H4 (cell line): ENCODE results near the gene CD99. TPM values are rescaled to one million over a fixed set of nuclear protein-coding genes. Genes with fewer than 3 reads are reported as not detected.

Source experiments
- DNase-seq: peaks from one replicate; pipeline ENCODE4 v3.0.0-alpha.2; 2015; ENCODE audit warnings: low spot score
- total RNA-seq: library from RNA; depleted of rRNA; stranded (reverse); fragments of >200 nt; shearing (Covaris generic); gene quantifications from 2 replicates; pipeline ENCODE4 v1.2.3, GENCODE V29; 2014; rRNA removed

Gene CD99, protein sequence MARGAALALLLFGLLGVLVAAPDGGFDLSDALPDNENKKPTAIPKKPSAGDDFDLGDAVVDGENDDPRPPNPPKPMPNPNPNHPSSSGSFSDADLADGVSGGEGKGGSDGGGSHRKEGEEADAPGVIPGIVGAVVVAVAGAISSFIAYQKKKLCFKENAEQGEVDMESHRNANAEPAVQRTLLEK
- total RNA-seq: 289 and 391 TPM in 2 replicates

DNA sequence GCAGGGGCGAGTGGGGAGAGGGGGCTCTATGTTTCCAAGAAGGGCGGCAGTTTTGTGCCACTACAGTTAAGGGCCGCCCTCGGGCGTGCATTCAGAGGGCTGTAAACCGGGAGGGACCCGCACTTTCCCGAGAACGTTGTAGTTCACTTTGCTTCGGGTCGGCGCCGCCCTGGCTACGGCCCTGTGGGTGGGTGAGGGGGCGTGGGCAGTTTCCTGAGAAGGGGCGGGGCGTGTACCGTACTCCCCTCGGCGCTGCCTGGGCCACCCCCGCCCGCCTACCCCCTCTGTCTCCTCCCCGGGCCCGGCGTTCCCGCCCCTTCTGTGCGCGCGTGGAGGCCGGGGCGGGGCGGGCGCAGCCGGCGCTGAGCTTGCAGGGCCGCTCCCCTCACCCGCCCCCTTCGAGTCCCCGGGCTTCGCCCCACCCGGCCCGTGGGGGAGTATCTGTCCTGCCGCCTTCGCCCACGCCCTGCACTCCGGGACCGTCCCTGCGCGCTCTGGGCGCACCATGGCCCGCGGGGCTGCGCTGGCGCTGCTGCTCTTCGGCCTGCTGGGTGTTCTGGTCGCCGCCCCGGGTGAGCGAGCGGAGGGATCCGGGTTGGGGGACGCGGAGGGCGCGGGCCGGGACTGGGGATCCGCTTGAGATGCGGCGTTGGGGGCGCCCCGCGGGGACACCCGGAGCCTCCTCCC, at the start of gene CD99:
Gene CD99 (plus strand): TSS at position 440 of the 687 bp plus-strand sequence. CDS start 66 bp downstream, at position 506.
- DNase-seq: peak; percentile 74

DNA sequence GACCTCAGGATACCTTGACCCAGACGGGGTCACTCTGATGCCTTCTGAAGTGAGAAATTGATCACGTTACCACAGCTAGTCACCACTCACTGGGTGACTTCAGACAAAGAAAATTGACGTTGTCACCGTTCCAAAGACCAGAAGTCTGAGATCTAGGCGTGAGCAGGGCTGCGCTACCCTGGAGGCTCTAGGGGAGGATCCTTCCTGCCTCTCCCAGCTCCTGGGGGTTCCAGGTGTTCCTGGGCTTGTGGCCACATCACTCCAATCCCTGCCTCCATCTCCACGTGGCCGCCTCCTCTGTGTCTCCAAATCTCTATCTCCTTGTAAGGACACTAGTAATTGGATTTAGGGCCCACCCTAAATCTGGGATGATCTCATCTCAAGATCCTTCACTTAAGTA, 48.9 kb upstream of the CD99 start:
- no peak for DNase-seq

DNA sequence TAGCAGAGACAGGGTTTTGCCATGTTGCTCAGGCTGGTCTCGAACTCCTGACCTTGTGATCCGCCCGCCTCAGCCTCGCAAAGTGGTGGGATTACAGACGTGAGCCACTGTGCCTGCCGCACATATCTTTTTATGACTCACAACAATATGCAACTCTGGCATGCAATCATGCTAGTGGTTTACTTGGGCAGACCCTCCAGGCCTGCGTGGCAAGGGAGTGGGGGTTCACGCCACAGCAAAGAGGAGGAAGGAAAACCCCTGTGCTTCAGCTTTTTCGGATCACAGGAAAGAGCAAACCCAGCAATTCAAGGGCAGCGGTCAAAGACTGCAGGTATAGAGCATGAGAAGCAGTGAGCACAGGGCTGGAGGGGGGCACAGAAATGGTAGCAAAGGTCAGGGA, 48.3 kb upstream of the CD99 start:
- no peak for DNase-seq

DNA sequence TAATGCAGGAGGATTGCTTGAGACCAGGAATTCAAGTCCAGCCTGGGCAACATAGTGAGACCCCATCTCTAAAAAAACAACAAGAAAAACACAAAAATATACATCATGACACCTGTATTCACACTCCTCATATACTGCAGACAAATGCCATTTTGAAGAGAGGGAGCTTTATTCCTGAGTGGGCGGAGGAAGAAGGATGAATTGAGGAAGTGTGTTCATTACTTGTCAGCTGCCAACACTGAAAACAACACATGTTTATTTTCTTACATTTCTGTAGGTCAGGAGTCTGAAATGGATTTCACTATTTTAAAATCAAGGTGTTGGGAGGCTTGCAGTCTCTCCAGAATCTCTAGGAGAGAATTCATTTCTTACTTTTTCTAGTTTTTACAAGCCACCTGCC, 47.2 kb upstream of the CD99 start:
- DNase-seq: no peak

DNA sequence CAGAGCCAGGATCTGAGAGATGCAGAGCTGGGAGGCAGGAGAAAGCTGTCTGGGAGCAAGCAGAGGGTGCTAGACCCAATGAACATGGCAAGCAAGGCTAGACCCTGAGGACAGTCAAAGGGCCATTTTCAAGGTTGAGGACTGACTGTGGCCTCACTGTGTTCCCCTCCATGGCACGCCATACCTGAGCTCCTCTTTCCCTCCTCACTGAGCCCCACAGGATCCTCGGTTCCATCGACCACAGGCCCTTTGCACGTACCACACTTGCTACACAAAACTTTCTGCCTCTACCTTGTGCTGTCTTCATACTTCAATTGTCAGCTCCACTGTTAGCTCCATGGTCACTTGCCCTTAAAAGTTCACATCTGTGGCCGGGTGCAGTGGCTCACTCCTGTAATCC, 45.5 kb upstream of the CD99 start:
- no peak for DNase-seq

DNA sequence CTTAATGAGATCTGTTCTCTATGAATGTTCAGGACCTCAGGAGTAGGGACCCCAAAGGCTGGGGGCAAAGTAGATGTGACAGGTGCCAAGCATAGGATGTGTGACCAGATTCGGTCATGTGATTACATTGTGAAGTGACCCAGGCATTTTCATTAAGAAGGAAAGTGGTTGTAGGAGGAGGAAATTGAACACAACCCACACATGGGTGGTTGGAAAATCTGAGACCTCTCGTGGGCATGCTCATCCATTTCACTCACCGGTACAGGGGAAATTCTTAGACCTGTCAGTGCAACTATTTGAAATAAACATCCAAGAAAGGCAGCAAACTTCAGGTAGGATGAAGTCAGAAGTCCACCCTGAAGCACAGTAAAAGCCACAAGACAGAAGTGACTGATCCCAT, 43.5 kb upstream of the CD99 start:
- no peak for DNase-seq

DNA sequence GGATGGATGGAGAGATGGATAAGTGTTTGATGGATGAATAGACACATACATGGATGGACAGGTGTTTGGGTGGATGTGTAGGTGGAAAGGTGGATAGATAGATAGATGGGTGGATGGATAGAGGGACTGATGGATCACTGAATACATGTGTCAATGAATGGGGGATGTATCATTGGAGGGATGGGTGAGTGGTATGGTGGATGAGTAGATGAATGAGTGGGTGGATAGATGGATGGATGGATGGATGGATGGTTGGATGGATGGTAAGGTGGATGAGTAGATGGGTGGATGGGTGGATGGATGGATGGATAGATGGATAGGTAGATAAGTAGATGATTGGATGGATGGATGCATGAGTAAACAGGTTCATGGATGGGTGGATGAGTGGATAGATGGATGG, 41.1 kb upstream of the CD99 start:
- DNase-seq: no peak

DNA sequence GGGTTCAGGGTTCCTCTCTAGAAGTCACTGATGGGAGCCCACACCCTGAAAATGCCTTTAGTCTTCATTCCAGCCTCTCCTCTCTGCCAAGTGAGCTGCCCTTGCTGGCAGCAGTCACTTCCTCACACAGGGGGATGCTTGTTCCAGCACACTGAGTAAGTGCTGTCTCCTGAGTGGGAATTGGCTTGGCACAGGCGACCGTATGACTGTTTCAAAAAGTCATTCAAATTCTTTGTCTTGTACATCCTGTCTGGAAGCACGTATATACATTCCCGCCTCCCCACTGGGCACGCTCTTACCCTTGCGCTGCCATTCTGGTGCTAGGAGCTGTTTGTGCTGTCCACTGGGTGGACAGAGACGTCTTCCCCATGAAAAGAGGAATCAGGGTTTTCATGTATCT, 40.2 kb upstream of the CD99 start:
- no peak for DNase-seq

DNA sequence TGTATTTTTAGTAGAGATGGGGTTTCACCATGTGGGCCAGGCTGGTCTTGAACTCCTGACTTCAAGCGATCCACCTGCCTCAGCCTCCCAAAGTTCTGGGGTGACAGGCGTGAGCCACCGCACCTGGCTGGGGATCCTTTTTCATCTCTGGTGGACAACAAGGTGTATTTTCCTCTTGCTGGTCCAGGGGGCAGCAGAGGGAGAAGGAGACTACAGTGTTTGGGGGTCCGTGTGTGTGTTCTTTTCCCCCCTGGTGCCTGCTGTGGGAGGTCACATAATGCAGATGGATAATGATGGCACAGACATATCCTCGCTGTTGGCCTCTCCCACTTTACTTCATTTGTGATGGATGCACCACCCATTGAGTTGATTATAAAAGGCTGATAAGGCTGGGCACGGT, 39.0 kb upstream of the CD99 start:
- no peak for DNase-seq

DNA sequence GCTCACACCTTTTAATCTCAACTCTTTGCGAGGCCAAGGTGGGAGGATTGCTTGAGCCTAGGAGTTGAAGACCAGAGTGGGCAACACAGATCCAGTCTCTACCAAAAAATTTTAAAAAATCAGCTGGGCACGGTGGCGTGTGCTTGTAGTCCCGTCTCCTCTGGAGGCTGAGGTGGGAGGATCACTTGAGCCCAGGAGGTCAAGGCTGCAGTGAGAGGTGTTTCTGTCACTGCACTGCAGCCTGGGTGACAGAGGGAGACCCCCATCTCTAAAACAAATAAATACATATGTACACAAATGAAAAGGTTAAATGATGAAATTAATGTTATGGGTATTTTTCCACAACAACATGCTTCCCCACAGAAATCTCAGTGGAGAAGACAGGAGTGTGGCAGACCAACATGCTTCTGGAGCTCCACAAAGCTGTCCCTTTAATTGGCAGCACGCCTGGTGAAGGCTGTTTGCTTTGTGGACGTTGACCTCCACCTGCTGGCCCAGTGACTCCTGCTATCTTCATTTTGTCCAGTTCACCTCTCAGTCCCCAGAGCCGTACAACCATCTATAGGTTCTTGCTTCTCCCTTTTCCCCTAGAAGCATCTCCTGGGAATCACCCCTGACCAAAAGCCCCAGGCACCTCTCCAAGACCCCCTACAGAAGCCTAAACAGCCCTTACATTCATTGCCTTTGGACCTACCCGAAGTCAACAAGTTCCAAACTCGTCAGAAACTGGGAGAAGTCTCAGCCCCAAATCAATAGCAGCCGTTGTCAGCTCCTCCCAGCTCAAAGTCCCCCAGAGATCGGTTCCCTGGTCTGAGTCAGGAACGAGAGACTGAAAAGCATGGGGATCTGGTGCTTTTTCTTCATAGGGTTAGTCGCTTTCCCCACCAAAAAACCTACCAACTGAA, 36.4 kb upstream of the CD99 start:
- DNase-seq: no peak

DNA sequence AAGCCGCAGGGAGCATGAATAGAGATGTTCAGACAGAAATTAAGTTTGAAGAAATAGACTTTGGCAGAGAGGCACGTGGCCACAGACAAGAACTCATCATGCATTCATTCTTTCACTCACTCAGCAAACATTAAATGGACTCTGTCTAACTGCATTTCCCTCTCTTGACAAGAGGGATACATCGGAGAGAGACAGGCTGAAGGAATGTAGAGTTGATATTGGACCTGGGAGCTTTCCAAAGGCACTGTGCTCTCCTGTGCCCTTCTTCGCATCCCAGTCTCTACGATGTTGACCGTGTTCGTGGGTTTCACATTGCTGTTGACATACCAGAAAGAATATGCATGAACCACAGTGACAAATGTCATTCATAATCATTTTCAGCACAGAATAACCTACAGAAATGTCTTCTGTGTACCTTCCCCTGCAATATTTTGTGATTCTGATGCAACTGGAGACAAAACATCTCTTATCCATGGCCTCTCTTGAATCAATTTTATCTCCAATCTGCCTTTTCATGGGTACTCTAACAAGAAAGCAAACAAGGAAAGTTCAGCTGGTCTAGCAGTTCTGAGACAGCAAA, 34.7 kb upstream of the CD99 start:
- DNase-seq: no peak

DNA sequence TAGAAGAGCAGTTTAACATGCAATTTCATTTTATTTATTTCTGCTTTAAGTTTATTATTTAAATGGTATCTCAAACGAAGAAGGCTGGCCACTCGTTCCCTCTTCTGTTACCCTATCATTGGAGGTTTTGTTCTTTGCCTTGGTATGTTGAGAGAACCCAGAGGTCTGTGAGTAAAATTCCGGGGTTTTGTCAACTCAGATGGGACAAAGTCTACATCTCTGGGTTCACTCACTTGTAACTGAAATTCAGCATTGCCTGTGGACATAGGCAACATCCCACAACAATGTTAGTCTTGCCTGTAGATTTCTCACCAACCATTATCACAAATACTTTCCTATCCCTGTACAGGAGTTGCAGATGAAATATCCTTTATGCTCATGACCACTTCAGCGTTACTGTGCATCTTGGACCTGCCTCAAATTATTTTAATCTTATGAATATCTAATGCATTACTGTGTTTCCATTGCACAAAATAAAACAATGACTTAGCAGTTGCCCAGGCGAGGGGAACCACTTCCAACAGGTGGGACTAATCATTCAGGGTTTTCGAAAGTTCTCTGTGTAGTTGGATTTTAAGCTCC, 33.5 kb upstream of the CD99 start:
- no peak for DNase-seq

DNA sequence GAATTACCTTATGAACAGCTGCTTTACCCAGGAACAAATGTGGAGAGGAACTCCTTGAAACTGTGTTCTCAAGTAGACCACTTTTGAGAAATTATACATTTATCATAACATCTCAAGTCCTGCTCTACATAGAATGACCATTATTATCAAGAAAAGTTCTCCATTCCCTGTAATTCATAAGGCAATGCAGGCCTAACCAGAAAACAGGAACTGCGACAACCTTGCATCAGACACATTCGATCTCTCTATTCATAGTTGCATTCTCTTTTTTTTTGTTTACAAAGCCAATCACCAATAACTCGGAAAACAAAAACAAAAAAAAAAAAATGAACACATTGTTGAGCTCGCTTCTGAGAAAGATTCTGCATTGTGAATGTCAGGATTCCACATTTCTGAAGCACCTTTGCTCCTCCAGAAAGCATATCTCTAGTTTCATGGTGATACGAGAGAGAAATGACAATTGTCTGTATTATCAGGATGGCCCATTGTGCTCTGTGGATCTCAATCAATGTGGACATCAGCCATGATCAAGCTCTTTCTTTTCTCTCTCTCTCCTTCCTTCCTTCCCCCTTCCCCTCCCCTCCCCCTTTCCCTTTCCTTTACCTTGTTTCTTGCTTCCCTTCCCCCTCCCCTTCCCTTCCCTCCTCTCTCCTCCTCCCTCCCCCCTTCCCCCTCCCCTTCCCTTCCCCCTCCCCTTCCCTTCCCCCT, 32.4 kb upstream of the CD99 start:
- no peak for DNase-seq

DNA sequence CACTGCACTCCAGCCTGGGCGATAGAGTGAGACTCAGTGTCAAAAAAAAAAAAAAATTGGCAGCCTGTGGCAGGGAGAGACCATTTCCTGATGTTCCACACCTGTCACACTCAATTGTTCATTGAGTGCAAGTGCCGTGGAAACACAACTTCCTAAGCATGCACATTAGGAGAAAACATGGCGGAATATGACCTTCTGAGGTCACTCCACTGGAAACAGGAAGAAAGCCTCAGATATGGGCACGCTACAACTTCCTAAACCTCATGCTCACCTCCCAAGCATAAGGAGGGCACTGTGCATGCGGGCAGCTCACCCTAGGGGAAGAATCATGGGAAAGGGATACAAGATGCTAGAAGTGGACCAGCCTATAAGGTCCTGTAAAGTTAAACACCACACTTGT, 28.5 kb upstream of the CD99 start:
- no peak for DNase-seq

DNA sequence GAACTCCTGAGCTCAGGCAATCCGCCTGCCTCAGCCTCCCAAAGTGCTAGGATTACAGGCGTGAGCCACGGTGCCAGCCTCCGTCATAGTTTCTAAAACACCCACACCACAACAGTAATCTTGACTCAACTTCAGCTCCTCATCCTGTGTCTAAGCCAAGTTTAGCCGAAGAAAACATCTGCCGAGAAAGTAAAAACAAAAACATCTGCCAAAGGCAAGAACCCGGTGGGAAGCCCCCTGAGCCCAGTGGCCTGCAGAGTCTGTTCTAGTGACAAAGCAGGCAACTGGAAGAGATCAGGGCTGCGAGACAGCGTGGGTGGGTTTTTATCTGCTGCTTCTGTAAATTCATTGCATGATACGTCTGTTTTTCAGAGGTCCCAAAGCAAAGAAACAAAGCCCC, 26.6 kb upstream of the CD99 start:
- DNase-seq: no peak

DNA sequence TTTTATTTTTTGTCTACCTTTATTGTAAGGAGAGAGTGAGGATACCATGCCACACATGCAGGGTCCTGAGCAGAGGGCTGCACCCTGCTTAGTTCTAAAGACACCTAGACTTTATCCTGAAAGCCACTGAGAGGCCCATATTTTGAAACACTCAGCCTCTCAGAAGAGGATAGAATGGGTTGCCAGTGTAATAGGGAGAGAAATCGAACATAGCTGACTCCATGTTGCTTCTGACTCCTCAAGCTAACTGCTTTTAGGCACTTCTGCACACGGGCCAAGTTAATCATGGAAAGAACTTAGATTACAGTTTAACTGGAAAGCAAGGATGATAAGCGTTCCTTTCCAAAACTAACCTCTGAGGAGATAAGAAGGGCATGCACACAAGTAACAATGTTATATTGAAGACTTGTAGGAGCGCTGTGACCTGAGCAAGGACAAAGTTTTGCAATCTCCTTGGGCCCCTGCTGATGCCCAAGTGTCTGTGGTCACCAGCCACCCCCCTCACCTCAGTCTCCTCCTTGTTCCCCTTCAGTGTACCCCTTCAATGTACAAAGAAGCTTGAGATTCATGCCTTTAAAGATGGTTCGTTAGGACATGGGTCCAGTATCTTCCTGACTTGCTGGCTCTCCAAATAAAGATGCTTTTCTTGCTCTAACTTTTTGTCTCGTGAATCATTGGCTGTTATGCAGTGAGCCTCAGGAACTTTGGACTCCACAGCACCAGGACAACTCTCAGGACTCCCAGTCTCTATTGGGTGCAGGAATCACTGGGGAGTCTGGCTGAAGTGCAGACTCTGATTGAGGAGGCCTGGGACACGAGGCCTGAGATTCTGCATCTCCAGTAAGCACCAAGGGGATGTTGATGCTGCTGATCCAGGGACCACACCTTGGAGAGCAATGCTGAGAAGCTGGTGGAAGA, 25.4 kb upstream of the CD99 start:
- DNase-seq: no peak

DNA sequence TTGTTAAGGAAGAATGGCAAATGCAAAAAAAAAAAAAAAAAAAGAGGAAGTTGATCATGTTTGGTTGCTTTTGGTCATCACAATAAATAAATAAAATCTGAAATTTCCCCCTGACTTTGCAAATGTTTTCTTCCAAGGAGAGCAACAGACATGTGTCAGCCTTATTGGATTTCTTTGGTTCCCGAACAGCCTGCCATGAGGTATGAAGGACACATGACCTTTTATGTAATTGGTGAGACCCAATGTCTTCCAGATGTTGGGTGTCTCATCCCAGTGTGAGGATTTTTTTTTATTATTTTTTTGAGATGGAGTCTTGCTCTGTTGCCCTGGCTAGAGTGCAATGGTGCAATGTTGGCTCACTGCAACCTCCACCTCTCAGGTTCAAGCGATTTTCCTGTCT, 24.6 kb upstream of the CD99 start:
- DNase-seq: no peak

DNA sequence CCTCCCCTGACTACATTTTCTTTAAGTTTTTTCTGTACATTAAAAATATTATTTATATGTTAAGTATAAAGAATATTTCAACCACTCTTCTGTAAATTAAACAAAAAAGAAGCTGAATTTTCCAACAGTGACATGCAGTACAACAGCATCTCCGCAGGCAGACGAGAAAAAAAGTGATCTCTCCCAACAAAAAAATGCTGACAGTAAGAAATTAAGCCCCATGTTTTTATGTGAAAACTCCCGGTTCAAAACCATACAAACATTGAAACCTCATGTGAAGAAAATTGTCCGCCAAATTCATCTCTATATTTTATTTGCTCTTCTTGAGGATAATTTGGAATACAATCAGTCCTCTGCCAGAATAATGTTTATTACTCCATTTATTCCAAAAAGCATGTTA, 20.1 kb upstream of the CD99 start:
- DNase-seq: no peak

DNA sequence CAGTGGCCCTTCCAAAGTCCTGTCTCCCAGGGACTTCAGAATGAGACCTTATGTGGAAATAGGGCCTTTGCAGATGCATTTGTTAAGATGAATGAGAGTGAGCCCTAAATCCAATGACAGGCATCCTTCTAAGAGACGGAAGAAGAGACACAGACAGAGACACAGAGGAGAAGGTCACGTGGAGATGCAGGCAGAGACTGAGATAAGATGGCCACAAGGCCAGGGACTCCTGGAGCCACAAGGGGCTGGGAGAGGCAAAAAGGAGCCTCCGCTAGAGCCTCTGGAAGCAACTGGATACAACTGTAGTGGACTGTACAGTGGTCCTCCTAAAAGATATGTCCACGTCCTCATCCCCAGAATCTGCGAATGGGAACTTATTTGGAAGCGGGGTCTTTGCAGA, 19.0 kb upstream of the CD99 start:
- DNase-seq: no peak

DNA sequence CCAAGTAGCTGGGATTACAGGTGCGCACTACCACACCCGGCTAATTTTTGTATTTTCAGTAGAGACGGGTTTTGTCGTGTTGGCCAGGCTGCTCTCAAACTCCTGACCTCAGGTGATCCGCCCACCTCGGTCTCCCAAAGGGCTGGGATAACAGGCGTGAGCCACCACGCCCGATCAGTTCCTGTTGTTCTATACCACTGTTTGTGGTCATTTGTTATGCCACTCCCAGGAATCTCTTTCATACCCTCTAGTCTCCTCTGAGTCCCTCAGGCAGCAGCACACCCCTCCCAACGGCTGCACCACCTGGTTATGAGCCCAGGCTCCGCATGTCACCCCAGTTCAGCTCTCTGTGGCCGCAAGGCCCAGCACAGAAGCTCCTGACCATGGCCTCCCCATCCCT, 17.5 kb upstream of the CD99 start:
- no peak for DNase-seq
